Immature natural killer cell (primary cell): ENCODE measurements around the gene FAM20A. TPM values are rescaled to one million over a fixed set of nuclear protein-coding genes. Genes with fewer than 3 reads are reported as not detected.
A peak's percentile ranks its signal among the peaks of the same experiment; 100 is the strongest.

Source experiments
- DNase-seq, 3 donors: peaks; one replicate each; pipeline ENCODE4 v3.0.0; 2022; ENCODE audit warnings: mixed read lengths in 1 of 3
- H3K27ac Mint-ChIP-seq, 6 donors: one replicate each; pipeline ENCODE4 v1.8.0; 2020; ENCODE audit warnings: mixed read lengths in 6 of 6, mild to moderate bottlenecking in 5 of 6, inconsistent platforms in 4 of 6, moderate library complexity in 3 of 6
- H3K27me3 Mint-ChIP-seq, 3 donors: one replicate each; pipeline ENCODE4 v1.8.0; 2020 to 2021; ENCODE audit warnings: low read depth in 3 of 3, mild to moderate bottlenecking in 3 of 3, mixed read lengths in 3 of 3, moderate library complexity in 3 of 3, inconsistent platforms in 1 of 3
- H3K36me3 Mint-ChIP-seq, 3 donors: one replicate each; pipeline ENCODE4 v1.8.0; 2020; ENCODE audit warnings: mixed read lengths in 3 of 3, inconsistent platforms in 2 of 3, mild to moderate bottlenecking in 2 of 3
- H3K4me1 Mint-ChIP-seq, 2 donors: one replicate each; pipeline ENCODE4 v1.8.0; 2020; ENCODE audit warnings: inconsistent platforms in 2 of 2, mild to moderate bottlenecking in 2 of 2, mixed read lengths in 2 of 2, moderate library complexity in 1 of 2
- H3K4me3 Mint-ChIP-seq, 5 donors: one replicate each; pipeline ENCODE4 v1.8.0; 2020; ENCODE audit warnings: mild to moderate bottlenecking in 5 of 5, mixed read lengths in 5 of 5, inconsistent platforms in 3 of 5, moderate library complexity in 3 of 5
- H3K9me3 Mint-ChIP-seq, 6 donors: one replicate each; pipeline ENCODE4 v1.8.0; 2020; ENCODE audit warnings: mild to moderate bottlenecking in 6 of 6, mixed read lengths in 6 of 6, inconsistent platforms in 4 of 6, moderate library complexity in 3 of 6
- polyA plus RNA-seq, 3 donors: library from polyadenylated mRNA; unstranded; fragments of 300-500 nt; fragmentation: Illumina TruSeq; gene quantifications; one replicate each; pipeline ENCODE4 v1.2.3, GENCODE V29; 2021

The FAM20A gene
- polyA plus RNA-seq, 3 donors from 2014 or later = not detected

DNA sequence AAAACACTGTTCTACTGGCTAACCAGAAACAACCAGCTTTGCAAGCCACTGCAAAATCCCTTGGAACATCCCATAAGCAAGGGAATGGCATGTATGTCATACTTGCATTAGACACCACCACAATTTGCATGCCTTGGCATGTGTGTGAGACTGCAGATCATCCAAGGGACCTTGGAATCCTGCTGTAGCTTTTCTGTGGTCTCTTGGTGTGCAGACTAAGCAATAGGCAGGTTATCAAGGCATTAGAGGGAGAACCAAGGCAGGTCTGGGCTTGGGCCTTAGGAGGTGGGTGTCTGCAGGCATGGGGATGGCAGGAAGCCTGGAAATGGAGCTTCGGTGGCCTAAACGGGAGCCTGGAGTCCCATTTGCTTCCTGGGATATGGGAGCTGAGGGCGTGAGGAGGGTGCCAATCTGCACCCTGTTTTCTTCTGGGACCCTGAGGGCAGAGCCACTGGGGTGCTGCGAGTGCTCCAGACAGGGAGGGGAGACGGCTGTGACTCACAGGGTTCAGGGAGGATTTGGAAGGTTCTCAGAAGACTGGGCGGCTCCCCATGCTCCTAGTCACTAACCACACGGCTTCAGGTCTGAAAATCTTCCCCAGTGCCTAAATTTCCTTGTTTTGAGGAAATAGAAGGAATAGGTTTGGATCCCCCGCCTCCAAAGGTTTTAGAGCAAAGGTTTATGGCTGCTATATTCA, 36.6 kb downstream of the FAM20A start:
- H3K4me3 Mint-ChIP-seq = no peak overlapping the region
- H3K27ac Mint-ChIP-seq = no peak overlapping the region

DNA sequence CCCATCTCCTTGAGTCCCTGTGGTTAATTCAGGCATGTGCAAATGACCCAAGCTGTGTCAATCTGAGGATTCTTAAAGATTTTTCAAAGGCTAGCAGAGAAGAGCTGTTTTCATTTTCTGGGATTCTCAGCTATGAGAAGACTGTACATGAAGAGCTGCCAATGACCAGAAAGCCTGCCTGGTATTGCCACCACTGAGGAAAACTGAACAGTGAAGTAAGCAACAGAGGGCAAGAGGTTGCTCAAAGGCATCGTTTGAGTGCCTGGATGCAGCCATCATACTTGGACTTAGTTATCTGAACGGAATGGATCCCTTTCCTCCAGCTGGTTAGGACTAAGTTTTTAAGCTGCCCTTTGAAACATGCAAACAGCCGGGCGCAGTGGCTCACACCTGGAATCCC, 38.4 kb downstream of the FAM20A start:
- no peak for DNase-seq
- Mint-ChIP-seq H3K36me3 (peaks cover 3 to 15% (median 4%) of the 10 kb centered on the region in 3 donors), H3K9me3 (no peaks in the 10 kb centered on the region), H3K27ac (no peak overlapping the region), H3K4me3 (no peak overlapping the region), H3K4me1 (peaks cover 2 to 9% of the 10 kb centered on the region in 2 donors), H3K27me3 (peaks cover 0 to 4% (median 3%) of the 10 kb centered on the region in 3 donors)

More for the DNA sequence above, 36.6 kb downstream of the FAM20A start:
- Mint-ChIP-seq H3K4me1 (peaks cover 2 to 9% of the 10 kb centered on the region in 2 donors), H3K27me3 (peaks cover 0 to 3% (median 2%) of the 10 kb centered on the region in 3 donors), H3K9me3 (no peaks in the 10 kb centered on the region), H3K36me3 (peaks cover 0 to 4% (median 4%) of the 10 kb centered on the region in 3 donors)
- no peak for DNase-seq

DNA sequence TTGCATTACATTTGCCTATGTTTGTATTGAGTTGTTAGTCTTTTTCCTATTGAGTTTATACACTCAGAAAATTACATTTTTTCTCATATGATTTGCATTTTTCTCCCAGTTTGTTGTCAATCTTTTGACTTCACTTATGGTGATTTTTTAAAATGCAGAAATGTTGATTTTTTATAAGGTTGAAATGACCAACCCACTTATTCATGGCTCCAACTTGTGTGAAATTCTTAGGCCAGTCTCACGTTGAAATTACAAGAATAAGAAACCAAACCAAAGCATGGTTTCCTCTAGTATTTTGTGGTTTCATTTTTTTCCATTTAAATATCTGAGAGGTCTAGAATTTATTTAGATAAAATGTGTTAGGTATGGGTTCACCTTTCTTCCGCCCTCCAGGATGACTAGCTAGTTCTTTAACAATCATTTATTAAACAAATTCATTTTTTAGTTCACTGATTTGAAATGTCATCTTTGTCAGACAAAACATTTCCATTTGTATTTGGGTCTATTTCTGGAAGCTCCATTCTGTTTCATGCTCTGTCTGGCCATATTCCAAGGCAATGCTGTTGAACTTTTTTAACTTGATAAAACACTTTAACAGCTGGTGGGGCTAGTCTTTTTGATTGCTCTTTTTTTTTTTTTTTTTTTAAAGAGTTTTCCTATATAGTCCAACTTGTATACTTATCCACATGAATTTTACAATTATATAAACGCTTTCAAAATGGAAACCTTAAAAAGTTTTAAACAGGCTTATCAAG, 40.0 kb downstream of the FAM20A start:
- H3K9me3 Mint-ChIP-seq = no peaks in the 10 kb centered on the region
- peaks cover 2 to 9% of the 10 kb centered on the region in 2 donors for H3K4me1 Mint-ChIP-seq
- peaks cover 4 to 19% (median 7%) of the 10 kb centered on the region in 3 donors for H3K36me3 Mint-ChIP-seq
- DNase-seq = no peak
- H3K27ac Mint-ChIP-seq = no peak overlapping the region
- H3K27me3 Mint-ChIP-seq = peaks cover 0 to 2% (median 1%) of the 10 kb centered on the region in 3 donors
- no peak overlapping the region for H3K4me3 Mint-ChIP-seq

DNA sequence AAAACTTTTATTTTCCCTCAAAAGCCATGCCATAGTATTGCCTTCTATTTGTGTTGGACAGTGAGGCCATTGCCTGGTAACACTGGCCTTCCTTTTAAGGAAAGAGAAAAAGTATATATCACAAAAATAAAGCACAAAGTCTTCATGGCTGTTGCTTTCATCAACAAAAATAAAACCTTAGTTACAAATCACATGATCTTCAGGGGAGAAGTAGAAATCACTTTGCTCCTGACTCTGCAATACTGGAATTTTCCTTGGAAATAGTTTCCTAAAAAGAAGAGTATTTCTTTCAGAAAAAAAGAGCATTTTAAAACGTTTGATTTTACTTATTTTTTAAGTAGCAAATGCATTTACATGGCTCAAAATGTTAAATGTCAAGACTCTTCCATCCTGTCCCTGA, 41.9 kb downstream of the FAM20A start:
- H3K4me1 Mint-ChIP-seq = peaks cover 2 to 9% of the 10 kb centered on the region in 2 donors
- DNase-seq = no peak
- H3K27ac Mint-ChIP-seq = no peak overlapping the region
- H3K4me3 Mint-ChIP-seq = no peak overlapping the region
- H3K9me3 Mint-ChIP-seq = no peaks in the 10 kb centered on the region
- H3K36me3 Mint-ChIP-seq = peaks cover 0 to 15% (median 12%) of the 10 kb centered on the region in 3 donors
- H3K27me3 Mint-ChIP-seq = peaks cover 0 to 2% (median 1%) of the 10 kb centered on the region in 3 donors

DNA sequence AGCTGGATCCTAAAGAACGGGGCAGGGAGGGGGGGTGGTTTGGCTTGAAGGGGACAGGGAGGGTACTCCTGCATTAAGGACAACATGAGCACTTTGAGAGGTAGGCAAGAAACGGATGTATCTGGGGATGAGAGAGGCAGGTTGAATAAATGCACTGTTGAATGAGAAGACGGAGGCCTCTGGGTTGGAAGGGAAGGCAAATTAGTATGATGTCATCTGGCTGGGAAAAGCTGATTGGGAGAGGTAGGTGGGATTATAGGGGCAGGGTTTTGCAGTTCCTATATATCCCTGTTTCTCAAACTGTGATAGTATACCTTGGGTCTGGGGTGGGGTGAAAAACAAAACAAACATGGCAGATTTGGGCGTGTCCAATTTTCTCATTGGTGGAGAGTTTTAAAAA, 44.6 kb downstream of the FAM20A start:
- H3K27ac Mint-ChIP-seq = no peak overlapping the region
- no peak for DNase-seq
- H3K36me3 Mint-ChIP-seq = peaks cover 0 to 15% (median 12%) of the 10 kb centered on the region in 3 donors
- peaks cover 2 to 9% of the 10 kb centered on the region in 2 donors for H3K4me1 Mint-ChIP-seq
- H3K4me3 Mint-ChIP-seq = no peak overlapping the region
- H3K9me3 Mint-ChIP-seq = no peaks in the 10 kb centered on the region
- peaks cover 0 to 2% (median 1%) of the 10 kb centered on the region in 3 donors for H3K27me3 Mint-ChIP-seq

DNA sequence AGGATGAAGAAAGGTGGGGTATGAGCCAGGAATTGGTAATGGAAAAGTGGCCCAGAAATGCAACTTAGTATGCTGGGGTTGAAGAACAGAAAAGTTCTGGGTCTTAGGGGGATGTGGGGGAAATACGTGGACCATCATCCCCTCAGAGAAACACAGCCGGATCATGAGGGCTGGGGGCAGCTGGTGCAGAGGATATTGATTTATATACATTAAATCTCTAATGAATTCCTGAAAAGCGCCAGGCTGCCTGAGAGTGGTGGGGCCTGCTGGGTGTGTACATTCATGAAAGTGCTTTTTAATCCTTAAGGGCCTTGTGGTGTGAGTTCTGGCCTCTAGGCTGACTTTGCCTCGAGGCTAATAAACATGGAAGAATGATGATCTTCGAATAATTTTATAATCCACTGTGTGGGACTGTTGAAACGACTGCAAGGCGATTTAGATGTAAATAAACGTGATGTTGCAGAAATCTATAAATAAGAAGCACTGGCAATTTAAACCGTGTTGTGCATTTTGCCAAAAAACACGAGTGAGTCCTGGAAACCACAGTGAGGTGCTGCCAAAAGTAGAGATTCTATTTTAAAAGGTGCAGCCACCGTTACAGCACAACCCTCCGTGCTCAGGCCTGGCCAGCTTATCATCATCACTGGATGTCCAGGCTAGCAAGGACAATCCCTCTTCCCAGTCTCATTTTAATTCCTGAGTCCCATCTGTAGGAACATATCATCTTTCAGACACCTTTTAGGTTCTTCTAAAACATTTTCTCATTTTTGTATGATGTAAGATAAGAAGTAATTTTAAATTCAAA, 56.9 kb downstream of the FAM20A start:
- Mint-ChIP-seq H3K4me1 (peaks cover 0 to 2% of the 10 kb centered on the region in 2 donors), H3K4me3 (no peak overlapping the region), H3K27me3 (no peaks in the 10 kb centered on the region), H3K27ac (no peak overlapping the region), H3K36me3 (peaks cover 0 to 8% (median 0%) of the 10 kb centered on the region in 3 donors), H3K9me3 (no peaks in the 10 kb centered on the region)
- DNase-seq = no peak

DNA sequence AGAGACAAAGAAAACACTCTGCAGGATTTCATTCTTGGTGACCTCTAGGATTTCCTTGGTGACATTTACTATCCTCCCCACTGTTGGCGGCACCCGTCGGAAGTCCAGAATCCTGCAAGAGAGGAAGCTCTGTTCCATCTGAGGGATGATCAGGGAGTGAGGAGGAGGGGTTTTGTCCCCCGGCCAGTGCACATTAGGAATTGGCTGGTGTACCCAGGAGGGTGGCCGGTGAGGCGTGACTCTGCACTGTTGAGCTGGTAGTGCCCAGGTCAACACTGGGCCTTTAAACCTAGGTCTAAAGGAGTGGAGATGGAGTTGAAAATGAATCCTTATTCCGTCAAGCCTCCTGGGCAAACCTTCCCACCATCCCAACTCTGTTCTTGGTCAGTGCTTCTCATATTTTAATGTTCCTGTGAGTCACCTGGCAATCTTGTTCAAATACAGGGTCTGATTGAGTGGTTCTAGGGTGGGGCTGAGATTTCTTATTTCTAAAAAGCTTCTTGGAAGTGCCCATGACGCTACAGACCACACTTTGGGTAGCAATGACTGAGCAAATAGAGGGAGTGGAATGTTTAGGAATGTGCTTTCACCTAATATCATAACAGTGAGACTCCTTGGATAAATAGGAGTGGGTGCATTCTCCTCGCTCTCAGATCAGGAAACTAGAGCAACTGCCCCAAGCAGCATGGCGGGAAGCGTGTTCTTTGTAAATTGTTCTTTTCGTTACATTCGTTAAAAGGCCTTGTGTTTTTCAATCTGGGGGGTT, 58.3 kb downstream of the FAM20A start:
- no peaks in the 10 kb centered on the region for H3K9me3 Mint-ChIP-seq
- H3K4me3 Mint-ChIP-seq = no peak overlapping the region
- peak overlapping the region in 2 of 6 donors; percentile 29 to 31 for H3K27ac Mint-ChIP-seq
- peaks cover 0 to 5% of the 10 kb centered on the region in 2 donors for H3K4me1 Mint-ChIP-seq
- DNase-seq = no peak
- H3K36me3 Mint-ChIP-seq = peaks cover 0 to 8% (median 0%) of the 10 kb centered on the region in 3 donors
- no peaks in the 10 kb centered on the region for H3K27me3 Mint-ChIP-seq

DNA sequence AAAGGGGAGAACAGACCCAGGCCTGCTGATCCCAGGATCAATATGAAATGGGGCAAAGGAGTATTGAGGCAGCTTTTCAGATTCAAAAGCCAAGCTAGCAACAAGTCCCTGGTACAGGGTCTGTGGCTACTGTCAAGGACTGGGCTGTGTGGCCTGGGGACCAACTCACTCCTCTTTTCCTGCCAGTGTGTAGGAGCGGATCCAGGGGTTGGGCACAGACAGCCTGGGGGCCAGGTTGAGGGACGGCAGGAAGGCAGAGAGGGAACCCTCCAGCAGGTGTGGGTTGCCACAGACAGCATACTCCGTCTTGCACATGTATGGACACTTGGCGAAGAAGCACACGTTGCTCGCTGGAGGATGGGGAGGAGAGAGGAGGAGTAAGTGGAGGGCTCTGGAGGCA, 59.4 kb downstream of the FAM20A start:
- no peaks in the 10 kb centered on the region for H3K9me3 Mint-ChIP-seq
- H3K36me3 Mint-ChIP-seq = peaks cover 0 to 8% (median 0%) of the 10 kb centered on the region in 3 donors
- peak overlapping the region in 2 of 6 donors; percentile 7 to 31 for H3K27ac Mint-ChIP-seq
- H3K4me1 Mint-ChIP-seq = peaks cover 0 to 5% of the 10 kb centered on the region in 2 donors
- no peaks in the 10 kb centered on the region for H3K27me3 Mint-ChIP-seq
- no peak for DNase-seq
- no peak overlapping the region for H3K4me3 Mint-ChIP-seq

DNA sequence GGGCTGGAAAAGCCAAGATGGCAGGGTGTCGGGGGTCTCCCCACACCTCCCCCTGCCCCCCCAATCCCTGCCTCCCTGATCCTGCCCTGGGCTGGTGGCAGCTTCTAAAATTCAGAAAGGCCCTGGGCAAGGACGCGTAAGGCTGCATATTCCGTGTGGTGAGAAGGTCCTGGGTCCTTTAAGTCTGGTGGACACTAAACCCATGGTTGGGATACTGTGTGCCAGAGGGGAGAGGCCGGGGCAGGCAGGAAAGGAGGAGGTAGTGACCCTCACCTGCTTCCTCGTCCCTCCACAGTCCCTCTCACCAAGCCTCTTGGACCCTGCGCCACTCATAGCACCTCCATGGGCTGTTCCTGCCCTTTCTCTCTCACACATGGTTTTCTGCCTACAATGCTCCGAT, 60.2 kb downstream of the FAM20A start:
- no peak overlapping the region for H3K4me3 Mint-ChIP-seq
- peaks cover 0 to 5% of the 10 kb centered on the region in 2 donors for H3K4me1 Mint-ChIP-seq
- DNase-seq = no peak
- H3K9me3 Mint-ChIP-seq = no peaks in the 10 kb centered on the region
- H3K36me3 Mint-ChIP-seq = peaks cover 0 to 4% (median 3%) of the 10 kb centered on the region in 3 donors
- no peaks in the 10 kb centered on the region for H3K27me3 Mint-ChIP-seq
- H3K27ac Mint-ChIP-seq = peak overlapping the region in 2 of 6 donors; percentile 60 to 66

DNA sequence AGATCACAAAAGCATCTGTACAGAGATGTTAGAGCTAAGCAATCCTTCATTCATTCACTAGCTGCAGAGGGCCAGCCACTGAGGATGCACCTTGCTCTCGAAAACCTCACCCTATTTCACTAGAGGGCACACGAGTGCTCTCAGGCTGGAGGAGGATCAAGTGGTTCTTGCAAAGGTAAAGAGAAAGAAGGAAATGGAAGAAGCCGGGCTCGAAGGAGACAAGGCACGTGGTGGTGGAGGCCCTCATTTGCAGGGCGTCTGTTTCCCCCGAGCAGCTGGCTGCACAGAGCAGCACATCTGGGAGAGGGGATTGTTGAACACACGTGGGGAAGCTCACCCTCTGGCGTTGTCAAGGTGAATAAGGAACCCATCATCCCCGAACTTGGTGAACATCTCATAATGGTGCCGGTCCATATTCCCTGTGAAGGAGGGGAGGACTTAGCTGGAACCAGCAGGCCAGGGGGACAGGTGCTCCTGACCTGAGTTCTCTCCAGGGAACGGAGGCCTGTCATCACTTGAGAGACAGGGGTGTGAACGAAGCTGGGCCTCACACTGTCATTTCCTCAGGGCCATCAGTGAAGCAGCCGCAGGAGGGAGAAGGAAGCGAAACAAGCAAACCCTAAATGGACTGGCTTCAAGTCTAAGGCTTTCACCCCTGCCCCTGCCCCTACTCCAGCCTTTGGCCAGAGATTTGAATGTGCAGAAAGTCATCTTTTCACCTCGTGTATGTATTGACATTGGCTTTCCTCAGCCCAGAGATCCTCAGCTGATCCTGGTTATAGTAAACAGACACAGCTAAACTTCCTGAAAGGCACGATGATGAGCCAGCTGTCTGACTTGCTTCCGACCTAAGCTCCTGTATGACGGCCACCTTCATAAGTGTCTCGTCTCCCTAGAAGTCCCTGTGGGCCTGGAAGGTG, 61.4 kb downstream of the FAM20A start:
- H3K9me3 Mint-ChIP-seq = no peaks in the 10 kb centered on the region
- peaks cover 0 to 9% of the 10 kb centered on the region in 2 donors for H3K4me1 Mint-ChIP-seq
- H3K27me3 Mint-ChIP-seq = no peaks in the 10 kb centered on the region
- no peak for DNase-seq
- H3K36me3 Mint-ChIP-seq = peaks cover 4 to 9% (median 5%) of the 10 kb centered on the region in 3 donors
- H3K4me3 Mint-ChIP-seq = no peak overlapping the region
- H3K27ac Mint-ChIP-seq = peak overlapping the region; percentile 3 to 77 (median 42)

DNA sequence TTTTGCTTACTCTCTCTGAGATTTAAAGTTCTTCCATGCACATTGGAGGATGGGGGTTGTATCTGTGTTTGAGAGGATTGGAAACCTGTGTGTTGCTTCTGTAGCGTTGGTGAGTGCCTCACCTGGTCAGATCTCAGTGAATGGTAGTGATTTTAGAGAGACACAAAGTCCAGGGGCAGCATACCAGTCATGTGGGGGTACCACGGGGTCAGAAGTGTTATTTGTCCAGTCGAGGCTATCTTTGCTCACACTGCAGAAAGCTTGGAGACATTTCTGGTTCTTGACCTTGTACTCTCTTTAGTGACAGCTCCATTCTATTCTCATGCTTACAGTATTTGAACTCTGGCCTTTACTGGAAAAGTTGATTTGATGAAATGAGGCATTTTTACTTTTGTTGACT, 65.2 kb downstream of the FAM20A start:
- no peak for DNase-seq
- H3K27me3 Mint-ChIP-seq = no peaks in the 10 kb centered on the region
- H3K4me1 Mint-ChIP-seq = peaks cover 12 to 31% of the 10 kb centered on the region in 2 donors
- H3K36me3 Mint-ChIP-seq = peaks cover 0 to 26% (median 12%) of the 10 kb centered on the region in 3 donors
- no peaks in the 10 kb centered on the region for H3K9me3 Mint-ChIP-seq
- peak overlapping the region in 3 of 6 donors; percentile 37 to 65 (median 41) for H3K27ac Mint-ChIP-seq
- no peak overlapping the region for H3K4me3 Mint-ChIP-seq

DNA sequence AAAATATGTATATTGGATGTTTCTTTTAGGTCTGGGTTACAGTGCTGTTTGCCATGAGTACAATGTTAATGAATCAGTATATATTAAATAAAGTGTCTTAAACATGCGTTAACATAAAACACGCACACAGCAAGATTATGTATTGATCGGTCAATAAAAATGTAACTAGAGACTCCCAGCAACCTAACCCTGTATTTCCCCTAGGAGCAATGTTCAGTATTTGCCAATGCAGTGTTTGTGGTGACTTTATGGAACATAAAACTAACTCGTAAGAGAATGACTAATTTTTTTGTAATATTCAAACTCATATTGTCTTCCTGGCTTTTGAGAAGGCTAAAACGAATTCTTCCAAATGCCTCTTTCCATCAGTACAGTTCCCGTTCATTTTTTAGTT, 66.5 kb downstream of the FAM20A start:
- Mint-ChIP-seq H3K4me3 (no peak overlapping the region), H3K9me3 (no peaks in the 10 kb centered on the region), H3K36me3 (peaks cover 0 to 38% (median 25%) of the 10 kb centered on the region in 3 donors), H3K4me1 (peaks cover 12 to 31% of the 10 kb centered on the region in 2 donors), H3K27ac (peak overlapping the region in 4 of 6 donors; percentile 32 to 81 (median 60)), H3K27me3 (no peaks in the 10 kb centered on the region)
- DNase-seq = no peak
